ENCODE results near the gene MIB1. TPM values are rescaled to one million over a fixed set of nuclear protein-coding genes. Genes with fewer than 3 reads are reported as not detected.

MIB1 gene
- total and polyA plus RNA-seq, 2 experiments from 2014 or later, result 8.3 to 62.3 TPM

DNA sequence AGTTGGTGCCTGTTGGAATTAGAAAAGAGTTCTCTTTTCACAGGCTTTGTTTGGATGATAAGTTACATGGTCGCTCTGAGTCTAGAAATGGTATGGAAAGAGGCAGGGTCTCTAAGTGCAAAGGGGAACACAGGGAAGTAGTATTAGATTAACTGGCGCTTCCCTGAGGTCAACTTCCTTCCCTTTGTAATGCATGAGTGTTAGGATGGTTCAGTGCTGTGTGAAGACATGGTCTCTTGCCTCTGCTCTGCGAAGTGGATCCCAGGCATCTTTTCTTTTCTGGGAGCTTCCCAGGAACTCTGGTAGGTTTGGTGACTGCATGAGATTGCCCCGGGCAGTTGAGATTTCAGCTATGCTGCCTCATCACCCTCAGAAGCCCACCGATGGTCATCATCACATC is 170.3 kb downstream of the MIB1 start:
- TF ChIP-seq EZH2 (IDR thresholded peaks at IDR 0.05; ENCODE audit: borderline replicate concordance) (no peak), EZH2phosphoT487 (IDR thresholded peaks at IDR 0.05; ENCODE audit: low read depth, severe bottlenecking, unreplicated experiment) (no peak)
- TF ChIP-seq, protein P1, sequence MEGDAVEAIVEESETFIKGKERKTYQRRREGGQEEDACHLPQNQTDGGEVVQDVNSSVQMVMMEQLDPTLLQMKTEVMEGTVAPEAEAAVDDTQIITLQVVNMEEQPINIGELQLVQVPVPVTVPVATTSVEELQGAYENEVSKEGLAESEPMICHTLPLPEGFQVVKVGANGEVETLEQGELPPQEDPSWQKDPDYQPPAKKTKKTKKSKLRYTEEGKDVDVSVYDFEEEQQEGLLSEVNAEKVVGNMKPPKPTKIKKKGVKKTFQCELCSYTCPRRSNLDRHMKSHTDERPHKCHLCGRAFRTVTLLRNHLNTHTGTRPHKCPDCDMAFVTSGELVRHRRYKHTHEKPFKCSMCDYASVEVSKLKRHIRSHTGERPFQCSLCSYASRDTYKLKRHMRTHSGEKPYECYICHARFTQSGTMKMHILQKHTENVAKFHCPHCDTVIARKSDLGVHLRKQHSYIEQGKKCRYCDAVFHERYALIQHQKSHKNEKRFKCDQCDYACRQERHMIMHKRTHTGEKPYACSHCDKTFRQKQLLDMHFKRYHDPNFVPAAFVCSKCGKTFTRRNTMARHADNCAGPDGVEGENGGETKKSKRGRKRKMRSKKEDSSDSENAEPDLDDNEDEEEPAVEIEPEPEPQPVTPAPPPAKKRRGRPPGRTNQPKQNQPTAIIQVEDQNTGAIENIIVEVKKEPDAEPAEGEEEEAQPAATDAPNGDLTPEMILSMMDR (IDR thresholded peaks at IDR 0.05; ENCODE audit: poor library complexity), result no peak
- peaks cover 3% of the 10 kb centered on the region for H3K79me2 ChIP-seq
- no peak overlapping the region for H2AFZ ChIP-seq
- WGBS (ENCODE audit: low lambda C conversion rate, missing lambda C conversion rate), result 73% methylated on average over 5 of the region's 5 CpGs
- H3K9me2 ChIP-seq (replicated peaks; ENCODE audit: insufficient read depth), result no peaks in the 10 kb centered on the region
- H3K9me3 ChIP-seq (ENCODE audit: low read depth), result no peaks in the 10 kb centered on the region
- no peak for DNase-seq (ENCODE audit: low spot score)
- no peaks in the 10 kb centered on the region for H3K36me3 ChIP-seq (replicated peaks; ENCODE audit: insufficient read depth, low read depth)
- H3K27ac ChIP-seq, result no peak overlapping the region
- H3K4me1 ChIP-seq (ENCODE audit: insufficient read depth), result peaks cover 15% of the 10 kb centered on the region
- H3K27me3 ChIP-seq, result no peaks in the 10 kb centered on the region
- H4K20me1 ChIP-seq (ENCODE audit: insufficient read depth, poor library complexity, severe bottlenecking), result no peaks in the 10 kb centered on the region
- H3K4me2 ChIP-seq, result no peak overlapping the region
- H3K4me3 ChIP-seq, result no peak overlapping the region

GRCh38 chr18:21911551-21911950 is 171.0 kb downstream of the MIB1 start:
- H3K4me1 ChIP-seq (ENCODE audit: insufficient read depth), result peaks cover 15% of the 10 kb centered on the region
- no peaks in the 10 kb centered on the region for H3K27me3 ChIP-seq
- 76% methylated on average over 5 of the region's 5 CpGs for WGBS (ENCODE audit: low lambda C conversion rate, missing lambda C conversion rate)
- no peak for TF ChIP-seq EZH2 (IDR thresholded peaks at IDR 0.05; ENCODE audit: borderline replicate concordance)
- no peak for TF ChIP-seq EZH2phosphoT487 (IDR thresholded peaks at IDR 0.05; ENCODE audit: low read depth, severe bottlenecking, unreplicated experiment)
- TF ChIP-seq, protein P1 (IDR thresholded peaks at IDR 0.05; ENCODE audit: poor library complexity), result no peak
- no peak overlapping the region for H2AFZ ChIP-seq
- H3K4me2 ChIP-seq, result no peak overlapping the region
- no peak for DNase-seq (ENCODE audit: low spot score)
- H3K27ac ChIP-seq, result no peak overlapping the region
- peaks cover 3% of the 10 kb centered on the region for H3K79me2 ChIP-seq
- no peaks in the 10 kb centered on the region for H3K9me3 ChIP-seq (ENCODE audit: low read depth)
- H3K36me3 ChIP-seq (replicated peaks; ENCODE audit: insufficient read depth, low read depth), result no peaks in the 10 kb centered on the region
- no peaks in the 10 kb centered on the region for H3K9me2 ChIP-seq (replicated peaks; ENCODE audit: insufficient read depth)
- no peaks in the 10 kb centered on the region for H4K20me1 ChIP-seq (ENCODE audit: insufficient read depth, poor library complexity, severe bottlenecking)
- no peak overlapping the region for H3K4me3 ChIP-seq

DNA sequence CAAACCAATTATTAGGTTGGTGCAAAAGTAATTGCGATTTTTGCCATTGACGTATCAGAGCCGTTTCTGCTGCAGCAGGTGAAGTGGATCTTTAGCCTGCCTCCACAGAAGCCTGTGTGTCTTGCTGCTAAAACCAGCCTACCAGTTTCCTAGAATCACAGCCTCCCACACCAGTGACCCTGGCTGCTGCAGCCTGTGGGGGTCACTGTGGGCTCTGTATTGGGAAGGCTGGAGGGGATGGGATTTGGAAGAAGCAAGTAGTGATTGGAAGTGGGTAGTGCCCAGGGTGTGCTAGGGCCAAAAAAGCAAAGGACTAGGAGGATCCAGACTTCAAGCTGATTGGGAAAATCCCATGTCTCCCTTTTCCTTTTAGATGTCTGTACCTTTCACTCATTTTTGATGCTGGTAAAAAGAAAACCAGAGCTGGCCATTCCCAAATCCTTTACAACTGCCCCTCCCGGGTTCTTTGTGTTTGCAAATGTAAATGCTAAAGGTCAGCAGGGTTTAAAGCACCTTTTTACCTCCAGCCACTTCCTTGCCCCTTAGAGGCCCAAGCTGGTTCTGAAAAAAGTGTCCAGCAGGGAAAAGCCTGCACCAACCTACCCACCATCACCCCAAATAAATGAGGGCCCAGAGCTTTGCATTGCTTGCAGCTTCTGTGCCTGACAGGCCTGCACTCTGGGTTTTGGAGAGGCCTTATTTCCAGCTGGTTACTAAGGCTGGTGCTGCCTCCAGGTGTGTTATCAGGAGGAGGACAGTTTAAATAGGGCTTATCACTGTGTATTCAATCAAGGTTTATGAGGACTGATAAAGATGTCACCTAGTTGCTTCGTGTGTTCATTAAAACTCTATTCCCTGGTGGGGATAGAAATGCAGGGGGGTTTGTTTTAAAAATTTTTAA is 172.0 kb downstream of the MIB1 start:
- Histone ChIP-seq H3K4me2 (peak overlapping the region; percentile 31), H4K20me1 (ENCODE audit: insufficient read depth, poor library complexity, severe bottlenecking) (no peaks in the 10 kb centered on the region), H3K27ac (no peak overlapping the region), H2AFZ (no peak overlapping the region), H3K9me2 (replicated peaks; ENCODE audit: insufficient read depth) (no peaks in the 10 kb centered on the region), H3K27me3 (no peaks in the 10 kb centered on the region), H3K4me3 (no peak overlapping the region), H3K79me2 (peaks cover 3% of the 10 kb centered on the region), H3K36me3 (replicated peaks; ENCODE audit: insufficient read depth, low read depth) (no peaks in the 10 kb centered on the region), H3K9me3 (ENCODE audit: low read depth) (no peaks in the 10 kb centered on the region), H3K4me1 (ENCODE audit: insufficient read depth) (peaks cover 15% of the 10 kb centered on the region)
- TF ChIP-seq, protein P1 (IDR thresholded peaks at IDR 0.05; ENCODE audit: poor library complexity), result peak; percentile 17
- TF ChIP-seq EZH2phosphoT487 (IDR thresholded peaks at IDR 0.05; ENCODE audit: low read depth, severe bottlenecking, unreplicated experiment) (no peak), EZH2 (IDR thresholded peaks at IDR 0.05; ENCODE audit: borderline replicate concordance) (no peak)
- 44% methylated on average over 5 of the region's 5 CpGs for WGBS (ENCODE audit: low lambda C conversion rate, missing lambda C conversion rate)
- no peak for DNase-seq (ENCODE audit: low spot score)

All from hepatocyte (in vitro differentiated cells).